GM13977 (cell line): Measurements from ENCODE around the gene PCDHA8.
"Not testable (repeated sequence)": the region's sequence is repeated elsewhere in the genome, so short reads cannot be mapped to it uniquely, and the experiment has no call there.

Source experiments
- DNase-seq: peaks from one replicate; pipeline ENCODE4 v3.0.0; 2012; ENCODE audit warnings: low spot score
- CTCF ChIP-seq: IDR thresholded peaks from 2 replicates; pipeline ENCODE4 v1.5.1; 2012; ENCODE audit warnings: mild to moderate bottlenecking, control low read depth; ENCODE audit not compliant: insufficient read depth; ENCODE audit errors: extremely low read depth, missing control alignments
- in situ Hi-C: fragments of 300-500 bp; cut with MboI; formaldehyde crosslinking; loops from one replicate; pipeline ENCODE4 v1.12.0; 2022; ENCODE audit warnings: low sequenced_read_pairs, low pct_unique_long_range_greater_than_20kb, mixed read lengths, inconsistent platforms; ENCODE audit not compliant: unreplicated experiment

PCDHA8 gene

GRCh38 chr5:140833993-140834392 lies 7.0 kb upstream of the PCDHA8 start, which contains the start of gene PCDHA7:
PCDHA7 (plus strand) TSS chr5:140834269; CDS start chr5:140834384, 115 bp downstream.
- TF ChIP-seq CTCF = peak; percentile 16
- DNase-seq = no peak
- in situ Hi-C loops = no loop called here

GRCh38 chr5:140834439-140835008 lies 6.5 kb upstream of the PCDHA8 start:
- DNase-seq, in situ Hi-C loops: not testable (repeated sequence)

- no peak for TF ChIP-seq CTCF
- in situ Hi-C loops = no loop called here
- no peak for DNase-seq
These were observed 5.1 kb upstream of the PCDHA8 start for GRCh38 chr5:140835622-140836510.

GRCh38 chr5:140842798-140843733 lies 2.1 kb downstream of the PCDHA8 start:
- in situ Hi-C loops = no loop called here

GRCh38 chr5:140848139-140849102 lies 7.4 kb downstream of the PCDHA8 start, which contains the start of gene PCDHA9:
PCDHA9 (plus strand) TSS chr5:140848382; CDS start chr5:140848496, 114 bp downstream.
- in situ Hi-C loops, DNase-seq: not testable (repeated sequence)

More at GRCh38 chr5:140842798-140843733, 2.1 kb downstream of the PCDHA8 start:
- no peak for TF ChIP-seq CTCF
- no peak for DNase-seq

GRCh38 chr5:140849831-140850634 lies 9.0 kb downstream of the PCDHA8 start:
- in situ Hi-C loops = not testable (repeated sequence)

More at GRCh38 chr5:140849831-140850634, 9.0 kb downstream of the PCDHA8 start:
- DNase-seq = not testable (repeated sequence)
